GM21529 (cell line): ENCODE measurements around the gene NKD2.
"Not testable (repeated sequence)": the region's sequence is repeated elsewhere in the genome, so short reads cannot be mapped to it uniquely, and the experiment has no call there.

ENCODE experiments used
- ATAC-seq: cut with Tn5 transposase; IDR thresholded peaks from one replicate; pipeline ENCODE4 v1.9.1; 2021; ENCODE audit not compliant: unreplicated experiment

NKD2 gene

DNA sequence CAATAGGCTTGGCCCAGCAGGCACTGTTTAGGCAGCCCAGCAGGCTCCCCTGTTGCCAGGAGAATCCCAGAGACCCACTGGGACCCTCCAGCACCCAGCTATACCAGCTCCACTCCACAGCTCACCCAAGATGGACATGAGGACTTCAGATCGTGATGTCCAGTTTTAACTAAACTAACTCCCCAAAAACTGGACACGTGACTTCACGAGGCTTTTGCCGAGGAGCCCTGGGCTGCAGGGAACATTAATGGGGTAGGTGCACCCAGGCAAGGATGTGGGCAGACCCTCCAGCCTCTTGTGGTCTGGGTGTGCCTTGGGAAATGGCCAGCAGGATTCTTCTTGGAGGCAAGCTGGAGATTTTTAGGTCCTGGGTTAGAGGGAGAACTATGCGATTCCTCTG is 8.9 kb upstream of the NKD2 start:
- no peak for ATAC-seq

DNA sequence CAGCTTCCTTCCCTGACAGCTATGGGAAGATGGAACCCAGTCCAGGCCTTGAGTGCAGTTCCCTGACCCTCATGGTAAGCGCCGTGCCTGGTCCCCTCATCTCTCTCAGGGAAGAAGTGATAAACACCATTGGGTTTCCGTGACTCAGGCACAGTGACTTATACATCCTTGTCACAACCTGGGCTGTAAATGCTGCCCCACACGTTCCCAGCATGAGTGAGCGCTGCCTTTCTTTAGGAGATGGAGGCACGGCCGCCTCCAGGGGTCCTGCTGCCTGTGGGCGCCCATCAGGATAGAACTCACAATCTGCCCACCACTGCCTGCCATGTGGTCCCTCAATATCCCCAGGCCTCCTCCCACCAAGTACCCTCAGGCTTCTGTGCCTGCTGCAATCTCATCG is 8.3 kb upstream of the NKD2 start:
- no peak for ATAC-seq

DNA sequence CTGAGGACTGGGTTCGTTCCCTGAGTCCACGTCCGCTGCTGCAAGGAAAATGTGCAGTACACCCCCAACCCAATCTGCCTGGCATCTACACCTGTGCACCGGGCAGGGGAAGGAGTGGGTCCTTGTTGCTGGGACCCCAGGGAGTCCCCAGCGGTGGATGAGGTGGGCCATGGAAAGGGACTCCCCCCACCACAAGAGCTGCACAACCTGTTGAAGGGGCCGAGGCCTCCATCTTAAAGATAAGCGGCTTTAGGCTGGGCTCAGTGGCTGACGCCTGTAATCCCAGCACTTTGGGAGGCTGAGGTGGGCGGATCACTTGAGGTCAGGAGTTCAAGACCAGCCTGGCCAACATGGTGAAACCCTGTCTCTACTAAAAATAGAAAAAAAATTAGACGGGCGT is 7.8 kb upstream of the NKD2 start:
- ATAC-seq, result not testable (repeated sequence)

DNA sequence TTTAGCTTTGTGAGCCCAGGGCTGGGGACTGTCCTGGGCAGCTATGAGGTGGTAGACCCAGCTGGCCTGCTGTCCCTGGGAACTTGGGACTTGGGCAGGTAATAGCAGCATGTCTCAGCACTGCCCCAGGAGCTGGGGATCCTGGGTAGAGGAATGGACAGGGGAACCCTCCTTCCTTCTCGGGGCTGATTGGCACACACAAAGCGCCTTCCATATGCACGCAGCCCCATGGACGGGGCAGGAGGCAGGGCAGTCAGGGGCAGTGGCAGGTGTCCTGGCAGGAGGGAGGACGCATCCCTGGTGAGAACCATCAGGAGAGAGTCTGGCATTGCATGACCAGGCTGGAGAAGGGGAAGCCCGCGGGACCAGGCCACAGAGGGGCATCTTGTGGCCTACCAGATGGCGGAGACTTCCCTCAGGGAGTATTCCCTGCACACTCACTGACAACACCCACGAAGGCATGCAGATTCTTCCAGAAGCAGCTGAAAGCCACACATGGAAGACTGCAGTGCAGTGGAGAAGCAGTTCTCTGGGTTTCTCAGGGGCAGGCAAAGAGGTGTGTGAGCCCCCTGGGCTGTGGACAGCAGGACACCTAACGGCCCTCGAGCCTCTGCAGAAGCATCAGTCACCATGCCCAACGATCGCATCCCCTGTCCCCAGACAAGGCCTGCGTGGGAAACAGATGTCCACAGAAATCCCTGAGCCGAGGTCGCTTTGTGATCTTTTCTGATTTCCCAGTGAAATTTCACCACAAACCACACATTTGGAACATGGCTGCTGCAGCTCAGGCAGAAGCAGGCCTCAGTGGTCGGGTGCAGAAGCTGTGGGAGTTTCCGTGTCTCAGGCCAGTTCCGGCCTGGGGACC is 7.0 kb upstream of the NKD2 start:
- no peak for ATAC-seq

DNA sequence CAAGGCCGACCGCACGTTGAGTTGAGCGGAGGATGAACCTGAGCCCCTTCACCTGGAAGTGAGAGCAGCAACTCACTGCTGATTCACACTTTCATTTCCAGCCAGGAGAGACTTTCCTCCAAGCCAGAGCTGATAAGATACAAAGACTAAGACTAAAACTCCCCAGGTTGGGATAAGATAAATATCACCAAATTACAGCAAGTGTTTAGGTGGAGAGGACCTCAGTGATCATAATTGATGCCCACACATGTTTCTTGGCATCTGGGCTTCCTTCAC is 6.4 kb upstream of the NKD2 start:
- ATAC-seq, result no peak

DNA sequence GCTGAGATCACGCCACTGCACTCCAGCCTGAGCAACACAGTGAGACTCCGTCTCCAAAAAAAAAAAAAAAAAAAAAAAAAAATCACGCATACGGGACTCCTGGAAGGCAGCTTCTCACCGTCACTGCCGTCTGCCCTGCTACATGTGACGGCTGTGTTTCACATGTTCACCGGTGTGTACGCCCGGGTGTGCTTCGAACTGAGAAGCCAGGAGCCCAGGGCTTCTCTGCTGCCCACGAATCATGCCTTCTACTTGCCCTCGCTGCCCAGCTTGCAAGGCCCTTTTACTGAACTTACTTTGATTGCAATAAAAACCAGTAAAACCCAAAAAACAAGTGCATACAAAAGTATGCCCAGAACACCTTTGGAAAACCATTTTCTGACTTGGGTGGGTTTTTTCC is 5.8 kb upstream of the NKD2 start:
- ATAC-seq, result no peak

DNA sequence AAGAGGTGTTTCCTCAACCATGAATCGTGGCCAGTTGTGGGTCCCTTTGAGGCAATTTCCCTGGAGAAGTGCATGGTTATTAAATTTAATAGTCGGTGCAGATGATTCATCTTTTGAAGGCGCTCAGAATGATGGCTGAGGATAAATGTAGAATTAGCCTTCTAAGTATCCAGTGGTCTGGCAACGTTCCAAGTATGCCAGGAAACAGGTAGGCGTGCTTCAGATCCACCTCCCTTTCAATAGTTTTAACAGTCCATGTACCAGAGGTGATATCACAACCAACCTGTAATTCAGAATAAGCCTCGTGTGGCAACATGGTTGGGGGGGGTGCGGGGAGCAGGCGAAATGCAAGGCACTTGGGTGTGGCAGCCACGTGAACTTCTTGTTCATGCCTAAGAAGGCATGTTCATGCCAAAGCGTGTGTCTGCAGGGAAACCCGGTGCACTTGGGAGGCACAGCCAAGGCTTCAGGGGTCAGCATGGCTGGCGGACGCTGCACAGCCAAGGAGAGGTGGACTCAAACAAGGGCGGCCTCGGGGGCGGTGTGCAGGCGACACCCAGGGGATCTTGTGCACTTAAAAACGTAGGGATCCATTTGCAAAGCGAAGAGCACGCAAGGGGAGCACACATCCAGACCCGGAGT is 5.2 kb upstream of the NKD2 start:
- ATAC-seq, result no peak

DNA sequence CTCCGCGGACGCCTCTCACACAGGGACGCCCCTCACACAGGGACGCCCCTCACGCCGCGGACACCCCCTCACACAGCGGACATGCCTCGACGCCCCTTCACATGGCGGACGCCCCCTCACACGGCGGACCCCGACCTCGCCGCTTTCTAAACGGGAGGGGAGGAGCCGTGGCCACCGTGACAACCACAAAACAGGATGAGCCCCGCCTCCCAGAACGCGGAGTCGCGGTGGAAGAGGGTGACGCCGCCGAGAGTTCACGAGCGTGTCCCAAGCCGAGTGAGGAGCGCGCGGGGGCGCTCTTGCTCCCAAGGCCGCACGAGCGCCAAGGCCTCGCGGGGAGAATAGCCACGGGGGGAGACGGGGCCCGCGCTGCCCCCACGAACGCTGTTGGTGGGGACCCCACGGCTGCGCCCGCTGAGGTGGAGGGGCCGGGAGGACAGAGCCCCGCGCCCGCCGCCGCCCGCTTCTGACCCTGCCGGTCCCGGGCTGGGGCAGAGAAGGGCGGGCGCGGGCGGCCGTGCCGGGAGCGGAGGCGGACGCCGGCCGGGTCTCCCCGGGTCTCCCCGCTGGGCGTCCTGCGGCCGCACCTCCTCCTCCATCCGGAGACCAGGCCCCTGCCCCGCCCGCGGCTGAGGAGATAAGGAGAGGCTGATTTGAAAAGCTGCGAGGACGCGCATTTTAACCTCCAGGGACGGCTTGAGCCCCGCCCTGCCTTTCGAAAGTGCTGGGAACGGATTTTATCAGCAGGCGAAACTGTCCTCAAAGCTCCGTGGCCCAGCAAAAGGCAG is 3.9 kb upstream of the NKD2 start:
- ATAC-seq, result no peak

DNA sequence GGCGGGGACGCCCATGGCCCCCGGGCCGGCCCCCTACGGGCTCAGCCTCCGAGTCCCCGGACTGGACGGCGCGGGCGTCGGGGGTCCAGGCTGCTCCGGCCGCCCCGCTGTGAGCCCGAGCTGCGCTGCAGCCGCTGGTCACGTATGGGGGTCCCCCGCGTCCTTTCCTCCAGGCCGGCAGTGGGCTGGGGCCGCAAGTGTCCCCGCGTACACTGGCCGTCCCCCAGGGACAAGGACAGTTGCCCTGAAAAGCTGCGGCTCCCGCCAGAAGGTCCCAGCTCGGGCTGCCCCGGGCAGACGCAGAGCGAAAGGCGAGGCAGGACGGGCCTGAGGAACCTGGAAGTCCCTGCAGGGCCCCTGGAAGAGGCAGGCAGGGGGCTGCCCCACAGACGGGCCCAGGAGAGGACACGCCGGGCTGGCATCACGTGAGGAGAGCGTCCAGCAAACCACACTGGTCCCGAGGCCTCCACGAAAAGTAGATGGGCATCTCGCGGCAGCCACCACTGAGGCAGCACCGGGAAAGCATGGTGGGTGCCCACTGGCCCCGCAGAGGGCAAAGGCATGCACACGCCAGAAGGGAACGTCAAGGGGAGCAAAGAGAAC is 3.3 kb upstream of the NKD2 start:
- ATAC-seq, result no peak

DNA sequence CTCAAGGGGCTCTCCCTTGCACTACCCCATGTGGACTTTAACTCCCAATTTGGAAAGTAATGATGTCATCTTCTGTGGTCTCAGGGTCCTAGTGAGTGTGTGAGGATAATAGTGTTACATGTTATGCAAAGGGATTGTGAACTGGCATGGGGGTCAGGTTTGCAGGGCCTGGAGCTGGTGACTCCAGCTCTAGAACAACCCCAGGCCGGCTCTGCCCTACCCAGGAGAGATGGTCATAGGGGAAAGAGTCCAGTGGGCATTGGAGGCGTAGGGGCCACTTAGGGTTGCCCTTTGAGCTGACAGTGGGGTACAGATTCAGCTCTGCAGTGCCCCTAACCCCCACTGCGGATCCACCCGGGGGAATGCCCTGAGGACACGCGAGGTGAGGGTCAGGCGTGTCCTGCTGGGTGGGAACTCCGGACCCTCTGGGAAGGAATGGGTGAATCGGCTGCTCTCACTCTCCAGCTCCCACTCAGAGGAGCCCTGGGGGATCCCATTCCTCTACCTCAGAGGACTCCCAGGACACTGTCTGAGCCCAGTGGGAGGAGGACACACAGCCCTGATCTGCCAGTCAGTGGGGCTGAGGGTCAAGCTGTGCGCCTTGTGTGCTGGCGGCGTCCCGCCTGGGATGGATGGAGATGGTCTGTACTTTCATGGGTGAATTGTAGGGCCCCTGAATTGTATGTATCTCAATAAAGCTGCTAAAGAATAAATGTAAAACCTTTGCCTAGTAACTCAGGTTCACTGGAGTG is 2.5 kb upstream of the NKD2 start:
- no peak for ATAC-seq

DNA sequence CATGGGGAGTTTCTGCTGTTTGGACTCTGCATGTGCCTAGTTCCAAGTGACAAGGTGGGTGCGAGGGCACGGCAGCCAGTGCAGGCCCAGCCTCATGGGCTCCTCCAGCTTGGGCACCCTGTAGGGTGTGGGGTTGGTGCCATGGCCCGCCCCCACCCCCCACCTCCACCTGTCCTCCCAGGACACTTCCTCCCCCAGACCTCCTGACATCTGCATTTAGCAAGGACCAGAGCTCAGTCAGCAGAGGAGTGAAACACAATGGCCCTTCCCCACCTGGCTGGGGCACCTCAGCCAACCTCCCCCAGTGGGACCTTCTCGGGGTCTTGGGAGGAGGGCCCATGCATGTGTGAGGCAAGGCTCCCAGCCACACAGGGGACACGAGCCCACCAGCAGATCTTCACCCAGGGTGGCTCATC is 1.9 kb upstream of the NKD2 start:
- no peak for ATAC-seq

DNA sequence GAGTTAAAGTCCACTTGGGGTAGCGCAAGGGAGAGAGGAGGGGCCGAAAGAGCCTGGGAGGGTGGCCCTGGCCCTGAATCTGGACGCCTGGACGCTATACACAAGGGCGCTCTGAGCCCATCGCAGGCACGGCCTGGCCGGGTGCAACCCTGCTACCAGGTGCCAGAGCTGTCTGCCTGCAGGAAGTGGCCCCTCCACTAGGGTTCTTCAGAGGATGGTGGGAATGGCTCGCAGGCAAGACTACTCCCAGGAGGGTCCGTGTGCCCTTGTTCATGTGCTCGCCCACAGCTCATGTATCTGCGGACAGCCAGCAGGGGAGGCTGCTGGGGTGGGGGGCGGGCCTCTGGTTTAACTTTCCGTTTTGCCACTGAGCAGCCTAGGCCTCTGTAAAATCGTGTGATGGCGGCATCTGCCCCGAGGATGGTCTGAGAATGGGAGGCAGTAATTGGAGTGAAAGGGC is 1.4 kb upstream of the NKD2 start:
- ATAC-seq, result no peak

DNA sequence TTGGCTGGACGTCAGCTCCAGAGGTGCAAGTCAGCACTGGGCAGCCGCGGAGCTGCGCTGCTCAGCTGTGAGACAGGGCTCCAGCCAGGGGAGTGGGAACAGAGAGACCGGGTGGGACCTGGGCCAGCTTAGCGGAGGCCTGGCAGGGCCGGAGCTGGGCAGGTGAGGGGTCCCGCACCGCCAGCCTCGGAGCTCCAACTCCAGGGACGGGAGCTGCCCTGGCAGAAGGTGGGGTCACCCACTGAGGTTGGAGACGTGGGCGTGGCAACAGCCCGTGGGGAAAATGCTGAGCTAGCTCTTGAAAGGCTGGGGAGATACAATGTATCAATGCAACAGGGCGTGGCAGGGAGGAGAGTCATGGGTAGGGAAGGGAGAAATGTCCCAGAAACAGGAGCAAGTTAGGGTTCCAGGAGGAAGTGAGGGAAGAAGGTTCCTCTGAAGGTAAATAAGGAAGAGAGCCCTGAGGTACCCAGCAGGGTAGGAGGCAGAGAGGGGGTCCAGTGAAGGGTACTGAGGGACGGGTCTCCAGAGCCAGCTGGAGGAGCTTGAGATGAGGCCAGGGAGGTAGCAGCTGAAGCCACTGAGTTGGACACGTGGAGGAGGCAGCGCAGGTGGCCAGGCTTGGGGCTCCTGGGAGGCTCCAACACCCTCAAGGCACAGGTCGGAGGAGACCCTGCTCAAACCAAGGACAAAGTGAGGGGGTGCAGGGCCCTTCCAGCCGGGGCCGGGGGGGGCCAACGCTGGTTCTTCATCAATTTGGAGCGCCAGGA is 736 bp upstream of the NKD2 start:
- ATAC-seq, result no peak

DNA sequence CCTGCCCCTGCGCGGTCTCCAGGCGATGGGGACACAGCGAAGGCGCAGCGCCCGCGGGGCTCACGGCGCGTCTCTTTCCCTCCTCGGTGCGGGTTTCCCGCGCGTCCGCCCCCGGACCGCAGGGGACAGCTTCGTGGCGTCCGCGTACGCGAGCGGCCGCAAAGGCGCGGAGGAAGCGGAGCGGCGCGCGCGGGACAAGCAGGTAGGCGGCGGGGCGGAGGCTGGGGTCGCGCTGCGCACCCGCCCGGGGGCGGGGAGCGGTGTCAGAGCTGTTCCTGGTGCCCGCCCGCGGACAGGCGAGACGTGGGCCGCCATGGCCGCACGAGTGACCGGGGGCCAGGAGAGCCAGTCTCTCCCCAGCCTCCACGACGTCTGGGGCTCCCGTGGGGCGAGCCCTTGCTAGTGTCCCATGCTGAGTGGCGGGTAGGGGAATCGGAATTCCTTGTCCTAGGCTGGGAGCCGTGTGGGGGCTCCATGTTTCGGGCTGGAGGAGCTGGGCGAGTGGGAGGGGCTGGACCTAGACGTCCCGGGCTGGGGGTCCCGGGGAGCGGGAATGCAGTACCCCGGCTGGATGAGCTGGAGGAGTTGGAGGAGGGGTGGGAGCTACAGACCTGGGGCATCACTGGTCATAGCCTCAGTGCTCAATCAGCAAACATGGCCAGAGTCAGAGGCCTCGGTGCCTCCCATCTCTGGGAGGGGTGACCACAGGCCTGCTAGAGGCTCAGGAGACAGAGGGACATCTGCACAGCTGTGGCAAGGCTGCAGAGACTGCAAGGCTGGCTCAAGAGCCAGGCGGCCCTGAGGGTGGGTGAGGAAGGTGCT is 968 bp downstream of the NKD2 start:
- no peak for ATAC-seq

DNA sequence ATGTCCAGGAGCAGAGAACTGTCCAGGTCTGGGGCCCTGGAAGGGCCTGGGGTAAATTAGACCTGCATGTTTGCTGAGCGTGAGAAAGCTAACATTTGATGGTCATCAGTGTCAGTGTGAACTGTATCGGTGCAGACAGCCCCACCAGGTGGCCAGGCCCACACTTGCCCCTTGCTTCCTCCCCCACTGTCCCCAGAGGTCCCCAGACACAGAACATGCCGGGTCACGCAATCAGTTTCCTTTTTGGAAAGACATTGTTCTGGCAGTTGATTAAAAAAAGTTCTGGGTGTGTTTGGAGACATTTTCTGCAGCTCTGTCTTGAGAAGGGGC is 1.5 kb downstream of the NKD2 start:
- no peak for ATAC-seq

DNA sequence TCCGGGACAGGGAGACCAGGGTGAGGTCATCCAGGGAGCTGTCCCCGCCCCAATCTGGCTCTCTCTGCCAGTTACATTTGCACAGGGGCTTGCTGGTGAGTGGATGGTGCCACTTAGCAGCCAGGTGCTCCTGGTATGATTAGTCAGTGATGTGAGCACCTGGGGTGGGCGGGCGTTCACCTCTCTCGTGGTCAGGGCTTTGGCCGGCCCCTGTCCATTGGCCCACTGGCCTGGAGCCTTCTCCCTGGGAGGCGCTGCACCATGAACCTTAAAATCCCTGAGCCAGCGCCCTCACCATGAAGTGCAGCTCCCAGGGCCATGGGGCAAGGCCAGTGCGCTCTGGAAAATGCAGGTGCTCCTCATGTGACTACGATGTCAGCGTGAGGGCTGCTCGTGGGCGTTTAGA is 2.0 kb downstream of the NKD2 start:
- ATAC-seq, result no peak

DNA sequence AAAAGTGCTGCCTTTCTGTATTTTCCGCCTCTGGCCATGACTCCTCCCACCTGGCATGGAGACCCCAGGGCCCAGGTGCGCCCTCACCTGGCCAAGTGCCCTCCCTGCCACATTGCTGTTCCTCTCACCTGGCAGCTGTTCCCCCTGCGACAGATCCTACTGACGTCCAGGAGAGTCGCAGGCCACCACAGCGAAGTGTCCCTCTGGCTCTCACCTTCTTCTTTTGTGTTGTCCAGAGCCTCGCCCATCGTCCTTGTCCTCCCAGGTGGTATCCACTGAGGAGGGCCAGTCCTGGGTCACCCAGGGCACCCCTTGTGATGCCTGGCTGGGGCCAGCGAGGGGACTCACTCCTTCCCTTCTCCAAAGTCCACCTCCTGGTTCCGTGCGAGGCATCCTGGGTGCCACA is 2.6 kb downstream of the NKD2 start:
- ATAC-seq, result no peak

DNA sequence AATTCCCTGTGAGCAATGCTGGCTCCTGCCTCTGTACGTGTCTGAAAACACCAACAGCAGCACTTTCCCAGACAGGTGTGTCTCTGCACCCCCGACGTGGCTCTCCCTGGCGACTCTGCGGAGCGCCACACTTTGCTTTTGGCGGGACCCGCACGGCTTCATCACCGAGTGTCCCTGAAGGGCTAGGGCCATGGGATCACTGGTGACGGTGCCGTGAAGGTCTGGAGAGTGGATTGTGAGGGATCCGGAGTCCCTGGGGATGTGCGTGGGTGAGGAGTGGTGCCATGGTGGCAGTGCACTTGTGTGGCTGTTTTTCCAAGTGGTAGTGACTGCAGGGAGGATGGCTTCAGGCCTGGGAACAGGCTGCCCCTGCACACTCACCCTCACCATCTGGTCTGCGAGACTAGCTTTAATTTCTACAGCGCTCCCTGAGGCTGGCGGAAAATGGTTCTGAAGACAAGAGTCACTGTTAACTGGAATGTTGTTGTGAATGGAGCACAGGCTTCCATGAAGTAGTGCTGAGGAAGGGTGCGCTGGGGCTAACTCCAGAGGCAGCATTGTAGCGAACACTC is 3.2 kb downstream of the NKD2 start:
- ATAC-seq, result no peak

DNA sequence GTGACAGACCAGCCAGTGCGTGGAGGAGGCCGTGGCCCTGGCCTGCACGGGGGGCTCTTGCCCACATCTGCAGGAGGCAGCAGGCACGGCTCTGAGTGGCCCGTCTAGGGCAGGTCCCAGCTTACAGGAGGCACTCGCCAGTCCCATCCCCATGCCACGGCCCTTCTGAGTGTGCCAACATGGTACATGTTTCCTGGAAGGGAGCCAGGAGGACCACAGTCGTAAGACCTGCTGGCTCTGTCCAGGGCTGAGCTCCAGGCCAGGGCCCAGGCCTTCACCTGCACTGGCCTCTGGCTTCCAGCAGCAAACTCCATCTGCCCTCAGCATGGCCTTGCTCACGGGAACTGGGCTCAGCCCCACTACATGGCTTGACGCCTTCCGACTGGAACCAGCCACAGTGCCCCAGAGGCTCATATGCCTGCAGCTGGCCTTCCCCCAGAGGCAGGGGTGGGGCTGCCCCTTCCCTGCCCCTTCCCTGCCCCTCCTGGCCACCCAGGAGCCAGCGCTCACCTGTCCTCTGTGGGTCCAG is 3.8 kb downstream of the NKD2 start:
- ATAC-seq, result no peak
